GM12874 (cell line): Measurements from ENCODE around the gene BDKRB1.

ENCODE experiments used
- CTCF ChIP-seq: IDR thresholded peaks from 2 replicates; pipeline ENCODE4 v1.5.1; 2011; ENCODE audit warnings: low read depth, mild to moderate bottlenecking, control low read depth, low read length, moderate library complexity; ENCODE audit not compliant: insufficient read depth

The BDKRB1 gene

GRCh38 chr14:96214793-96215192 is 41.2 kb upstream of the BDKRB1 start:
- TF ChIP-seq CTCF, result no peak

GRCh38 chr14:96215452-96216244 is 40.4 kb upstream of the BDKRB1 start:
- no peak for TF ChIP-seq CTCF

- TF ChIP-seq CTCF, result no peak
These were observed 39.4 kb upstream of the BDKRB1 start for GRCh38 chr14:96216627-96217026.

- no peak for TF ChIP-seq CTCF
These were observed 38.6 kb upstream of the BDKRB1 start for GRCh38 chr14:96217376-96217913.

GRCh38 chr14:96221109-96221650 is 34.8 kb upstream of the BDKRB1 start:
- no peak for TF ChIP-seq CTCF

- TF ChIP-seq CTCF, result no peak
These were observed 34.2 kb upstream of the BDKRB1 start for GRCh38 chr14:96221841-96222240.

- TF ChIP-seq CTCF, result no peak
These were observed 31.4 kb upstream of the BDKRB1 start for GRCh38 chr14:96224480-96225096.
